22Rv1 (cell line): ENCODE measurements around the gene L2HGDH.
A peak's percentile ranks its signal among the peaks of the same experiment; 100 is the strongest.

Experiments
- H3K27ac ChIP-seq: fragments of 450-650 bp; 2 replicates; pipeline ENCODE4 v1.5.1; 2017
- ZFX ChIP-seq: fragments of 450-650 bp; IDR thresholded peaks from 2 replicates; pipeline ENCODE4 v1.6.1; 2017; ENCODE audit warnings: antibody characterized with exemption, borderline replicate concordance
- TF ChIP-seq, protein P1 (sequence below): fragments of 450-650 bp; IDR thresholded peaks from 2 replicates; pipeline ENCODE4 v1.5.1; 2017; ENCODE audit warnings: mild to moderate bottlenecking

Gene L2HGDH

DNA sequence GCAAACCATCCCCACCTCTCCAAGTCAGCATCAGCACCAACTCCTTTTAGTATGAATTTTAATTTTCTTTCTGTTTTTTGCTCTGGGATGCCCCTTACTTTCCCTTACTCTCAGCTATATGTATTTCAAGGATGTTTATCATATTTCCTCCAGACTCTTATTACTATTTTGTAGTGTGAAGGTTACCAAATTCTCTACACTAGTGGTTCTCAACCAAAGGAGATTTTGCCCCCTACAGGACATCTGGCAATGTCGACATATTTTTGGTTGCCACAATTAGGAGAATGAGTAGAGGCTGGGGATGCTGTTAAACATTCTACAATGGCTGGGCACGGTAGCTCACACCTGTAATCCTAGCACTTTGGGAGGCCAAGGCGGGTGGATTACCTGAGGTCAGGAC, 51.5 kb downstream of the L2HGDH start:
- TF ChIP-seq ZFX = no peak
- TF ChIP-seq, protein P1, sequence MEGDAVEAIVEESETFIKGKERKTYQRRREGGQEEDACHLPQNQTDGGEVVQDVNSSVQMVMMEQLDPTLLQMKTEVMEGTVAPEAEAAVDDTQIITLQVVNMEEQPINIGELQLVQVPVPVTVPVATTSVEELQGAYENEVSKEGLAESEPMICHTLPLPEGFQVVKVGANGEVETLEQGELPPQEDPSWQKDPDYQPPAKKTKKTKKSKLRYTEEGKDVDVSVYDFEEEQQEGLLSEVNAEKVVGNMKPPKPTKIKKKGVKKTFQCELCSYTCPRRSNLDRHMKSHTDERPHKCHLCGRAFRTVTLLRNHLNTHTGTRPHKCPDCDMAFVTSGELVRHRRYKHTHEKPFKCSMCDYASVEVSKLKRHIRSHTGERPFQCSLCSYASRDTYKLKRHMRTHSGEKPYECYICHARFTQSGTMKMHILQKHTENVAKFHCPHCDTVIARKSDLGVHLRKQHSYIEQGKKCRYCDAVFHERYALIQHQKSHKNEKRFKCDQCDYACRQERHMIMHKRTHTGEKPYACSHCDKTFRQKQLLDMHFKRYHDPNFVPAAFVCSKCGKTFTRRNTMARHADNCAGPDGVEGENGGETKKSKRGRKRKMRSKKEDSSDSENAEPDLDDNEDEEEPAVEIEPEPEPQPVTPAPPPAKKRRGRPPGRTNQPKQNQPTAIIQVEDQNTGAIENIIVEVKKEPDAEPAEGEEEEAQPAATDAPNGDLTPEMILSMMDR = peak; percentile 64
- H3K27ac ChIP-seq = no peak overlapping the region

DNA sequence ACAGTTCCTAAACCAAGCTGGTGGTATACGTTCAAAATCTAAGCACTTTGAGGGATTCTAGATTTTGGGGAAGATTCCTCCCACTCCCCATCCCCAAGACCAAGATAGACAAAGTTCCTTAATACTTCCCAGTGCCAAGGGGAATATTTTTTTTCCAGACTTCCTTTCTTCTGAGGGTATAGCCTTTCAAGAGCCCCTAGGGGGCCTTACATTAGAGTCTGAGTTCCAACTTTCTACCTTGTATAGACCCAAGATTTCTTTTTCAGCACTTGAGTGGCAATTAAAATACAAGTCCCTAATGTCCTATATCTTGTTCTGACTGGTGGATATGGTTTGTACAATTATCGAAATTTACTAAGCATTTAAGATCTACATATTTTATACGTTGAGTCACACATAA, 52.0 kb downstream of the L2HGDH start:
- no peak overlapping the region for H3K27ac ChIP-seq
- no peak for TF ChIP-seq ZFX
- TF ChIP-seq, protein P1 = no peak

DNA sequence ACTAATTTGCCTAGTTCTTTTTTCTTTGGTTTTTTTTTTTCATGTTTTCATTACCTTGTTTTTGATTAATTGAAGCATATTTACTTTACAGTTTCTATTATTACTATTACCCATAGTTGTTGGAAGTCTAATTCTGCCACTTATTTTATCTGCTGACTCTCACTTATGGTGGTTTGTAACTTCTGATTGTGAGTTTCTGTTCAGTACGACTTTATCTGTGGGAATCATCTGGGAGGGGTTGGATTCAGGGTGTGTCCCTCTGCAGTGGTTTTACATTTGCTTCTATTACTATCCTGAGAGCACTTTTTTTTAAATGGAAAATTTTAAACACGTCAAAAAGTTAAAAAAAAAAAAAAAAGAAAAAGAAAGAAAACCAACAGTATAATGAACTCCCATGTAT, 54.3 kb downstream of the L2HGDH start:
- no peak overlapping the region for H3K27ac ChIP-seq
- TF ChIP-seq, protein P1 = no peak
- TF ChIP-seq ZFX = no peak

DNA sequence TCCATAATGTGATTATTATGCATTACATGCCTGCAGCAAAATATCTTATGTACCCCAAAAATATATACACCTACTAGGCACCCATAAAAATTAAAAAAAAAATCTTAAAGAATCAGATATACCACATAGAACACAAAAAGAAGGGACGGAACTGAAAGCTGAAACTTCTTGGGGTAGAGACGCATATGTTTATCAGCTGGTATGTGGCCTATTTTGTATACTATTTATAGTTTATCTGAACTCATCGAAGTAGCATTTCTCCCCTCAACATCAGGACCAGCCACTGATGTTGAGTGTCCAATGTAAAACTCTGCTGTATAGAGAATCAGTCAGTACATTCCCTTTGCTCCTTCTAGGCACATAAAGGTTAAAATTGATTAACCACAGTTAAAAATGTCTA, 57.8 kb downstream of the L2HGDH start:
- H3K27ac ChIP-seq = no peak overlapping the region
- no peak for TF ChIP-seq ZFX
- TF ChIP-seq, protein P1 = no peak

DNA sequence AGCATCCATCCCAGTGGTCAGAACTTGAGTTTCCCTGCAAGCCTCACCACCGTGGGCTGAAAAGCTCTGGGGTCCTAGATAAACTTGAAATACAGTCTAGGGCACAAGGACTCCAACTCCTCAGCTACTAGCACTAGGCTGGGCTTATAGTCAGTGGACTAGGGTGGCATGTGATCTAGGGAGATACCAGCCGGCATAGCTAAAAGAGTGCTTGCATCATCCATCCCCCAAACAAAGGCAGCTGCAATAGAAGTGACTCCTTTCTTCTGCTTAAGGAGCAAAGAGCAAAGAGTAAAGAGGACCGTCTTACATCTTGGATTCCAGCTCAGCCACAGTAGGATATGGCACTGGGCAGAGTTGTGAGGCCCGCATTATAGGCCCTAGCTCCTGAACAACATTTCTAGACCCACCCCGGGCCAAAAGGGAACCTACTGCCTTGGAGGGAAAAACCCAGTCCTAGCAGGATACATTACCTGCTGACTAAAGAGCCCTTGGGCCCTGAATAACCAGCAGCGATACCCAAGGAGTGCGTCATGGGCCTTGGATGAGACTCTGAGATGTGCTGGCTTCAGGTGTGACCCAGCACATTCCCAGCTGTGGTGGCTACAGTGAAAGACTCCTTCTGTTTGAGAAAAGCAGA, 62.8 kb downstream of the L2HGDH start:
- TF ChIP-seq, protein P1 = no peak
- no peak for TF ChIP-seq ZFX
- no peak overlapping the region for H3K27ac ChIP-seq

DNA sequence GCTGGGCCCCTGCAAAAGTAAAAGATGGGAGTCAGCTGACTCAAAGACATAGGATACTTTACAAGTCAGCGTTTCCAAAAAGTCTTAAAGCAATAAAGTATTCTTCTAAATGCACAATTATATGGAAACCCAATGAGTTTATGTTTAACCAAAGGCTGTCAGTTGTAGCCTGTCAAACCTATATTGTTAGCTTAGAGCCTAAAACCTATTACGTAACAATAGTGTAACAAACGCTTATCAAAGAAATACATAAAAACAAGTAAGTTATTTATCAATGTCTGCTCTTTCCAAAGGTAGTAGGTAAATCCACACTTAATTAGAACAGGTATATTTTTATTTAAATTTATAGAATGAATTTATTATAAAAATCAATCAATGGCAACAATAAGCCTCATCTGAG, 64.8 kb downstream of the L2HGDH start:
- no peak overlapping the region for H3K27ac ChIP-seq
- no peak for TF ChIP-seq ZFX
- TF ChIP-seq, protein P1 = no peak

DNA sequence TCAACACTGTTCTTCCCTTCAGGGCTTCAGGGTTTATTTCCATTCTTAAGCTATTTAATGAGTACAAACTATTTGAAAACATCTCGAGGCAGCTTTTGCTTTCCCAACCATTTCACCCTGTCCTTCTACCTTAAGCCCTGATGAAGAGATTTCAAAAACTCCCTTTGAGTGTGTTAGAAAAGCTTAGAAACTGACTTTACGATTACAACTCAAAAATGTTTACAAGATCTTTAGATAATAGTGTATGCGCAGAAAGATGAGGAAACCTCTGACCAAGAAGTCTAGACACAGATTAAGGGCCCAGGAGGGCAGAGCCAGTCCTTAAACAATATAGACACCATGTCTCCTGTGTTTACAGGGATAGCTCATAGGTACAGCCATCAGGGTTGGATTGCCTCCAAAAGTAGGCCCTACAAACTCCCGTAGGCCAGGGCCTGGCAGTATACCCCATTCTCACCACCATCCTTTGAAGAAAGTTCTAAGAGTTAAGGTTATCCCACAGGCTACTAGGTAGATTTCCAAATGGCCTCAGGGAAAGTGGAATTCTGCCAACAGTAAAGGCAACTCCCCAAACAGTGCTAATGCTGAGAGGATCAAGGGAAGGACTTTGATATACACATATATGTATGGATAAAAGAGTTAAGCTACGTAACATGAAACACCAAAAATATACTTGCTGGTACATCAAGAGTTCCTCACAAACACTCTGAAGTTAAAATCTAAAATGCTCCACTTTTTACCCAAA, 69.3 kb downstream of the L2HGDH start:
- TF ChIP-seq ZFX = no peak
- TF ChIP-seq, protein P1 = no peak
- H3K27ac ChIP-seq = peak overlapping the region; percentile 33
